Midbrain (tissue), 1 donor: ENCODE results near the gene COPS8.

Source experiments
- DNase-seq: peaks from one replicate; lab custom pipeline; 2025; lab: John Stamatoyannopoulos, UW

Gene COPS8

GRCh38 chr2:237101118-237101979 is 15.7 kb downstream of the COPS8 start:
- no peak for DNase-seq

- DNase-seq = no peak
Observed at GRCh38 chr2:237102428-237102827, 16.7 kb downstream of the COPS8 start.

GRCh38 chr2:237109421-237109934 is 23.8 kb downstream of the COPS8 start:
- DNase-seq = no peak

DNA sequence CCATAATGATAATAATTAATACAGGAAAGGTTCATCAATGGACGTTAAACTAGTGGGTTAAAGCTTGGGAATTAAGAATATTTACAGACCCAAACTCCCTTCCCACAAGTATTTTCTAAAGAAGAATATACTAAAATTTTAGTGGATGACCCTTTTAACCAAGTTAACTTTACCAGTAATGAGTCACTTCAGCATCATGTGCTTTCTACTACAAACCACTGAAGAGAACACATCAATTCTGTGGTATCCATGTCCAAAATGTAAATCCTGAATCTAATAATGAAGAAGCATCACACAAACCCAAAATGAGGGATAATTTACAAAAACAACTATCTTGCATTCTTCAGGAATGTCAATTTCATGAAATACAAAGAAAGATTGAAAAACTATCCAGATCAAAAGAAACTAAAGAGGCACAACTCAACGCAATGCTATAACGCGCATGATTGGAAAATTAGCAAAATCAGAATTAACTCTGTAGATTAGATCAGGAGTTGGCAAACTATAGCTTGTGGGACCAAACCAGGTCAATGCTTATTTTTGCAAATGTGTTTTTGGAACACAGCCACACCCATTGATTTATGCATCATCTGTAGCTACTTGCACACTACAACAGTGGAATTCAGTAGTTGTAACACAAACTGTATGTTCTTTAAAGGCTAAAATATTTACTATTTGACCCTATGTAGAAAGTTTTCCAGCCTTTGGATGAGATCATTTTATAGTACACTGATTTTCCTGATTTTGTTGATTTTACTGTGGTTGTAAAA is 27.5 kb downstream of the COPS8 start:
- no peak for DNase-seq

- DNase-seq = no peak
Observed at GRCh38 chr2:237115870-237116269, 30.2 kb downstream of the COPS8 start.

GRCh38 chr2:237116431-237116830 is 30.7 kb downstream of the COPS8 start:
- DNase-seq = no peak

DNA sequence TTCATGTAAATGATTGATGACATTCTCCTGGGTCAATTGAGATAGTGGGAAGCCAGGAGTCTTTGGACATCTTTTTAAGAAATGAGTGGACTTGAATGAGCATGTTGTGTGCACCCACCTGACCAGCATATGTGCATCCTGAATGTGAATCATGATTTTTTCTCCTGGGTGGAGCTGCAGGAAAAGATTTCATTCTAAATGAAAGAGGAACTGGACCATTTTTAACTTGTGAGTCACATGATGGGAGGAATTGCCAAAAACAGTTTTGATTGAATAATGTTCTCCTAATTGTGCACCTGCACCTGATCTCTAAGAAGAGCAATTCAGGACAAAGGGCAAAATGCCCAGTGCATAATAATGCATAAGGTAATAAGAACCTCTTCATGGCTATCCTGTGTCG is 32.3 kb downstream of the COPS8 start:
- no peak for DNase-seq

- no peak for DNase-seq
Observed at GRCh38 chr2:237118561-237119155, 33.0 kb downstream of the COPS8 start.

DNA sequence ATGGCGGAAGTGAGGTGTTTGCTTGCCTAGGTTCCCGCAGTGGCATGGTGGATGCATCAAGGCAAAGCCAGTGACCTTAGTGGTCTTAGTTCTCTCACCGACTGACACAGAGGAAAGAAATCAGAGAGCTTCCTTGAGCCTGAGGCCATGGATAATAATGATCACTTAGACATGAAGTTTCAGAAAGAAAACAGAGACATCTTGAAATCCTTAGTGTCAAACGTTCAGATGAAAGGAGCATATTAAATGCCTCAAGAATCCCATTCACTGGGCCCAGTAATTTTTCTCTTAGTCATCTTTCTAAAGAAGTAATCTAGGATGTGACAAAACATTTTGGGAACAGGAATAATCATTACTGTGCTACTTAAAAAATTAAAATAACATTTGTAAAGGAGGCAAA is 35.2 kb downstream of the COPS8 start:
- DNase-seq = no peak

- no peak for DNase-seq
Observed at GRCh38 chr2:237121321-237121720, 35.6 kb downstream of the COPS8 start.

- no peak for DNase-seq
Observed at GRCh38 chr2:237122214-237122666, 36.6 kb downstream of the COPS8 start.

DNA sequence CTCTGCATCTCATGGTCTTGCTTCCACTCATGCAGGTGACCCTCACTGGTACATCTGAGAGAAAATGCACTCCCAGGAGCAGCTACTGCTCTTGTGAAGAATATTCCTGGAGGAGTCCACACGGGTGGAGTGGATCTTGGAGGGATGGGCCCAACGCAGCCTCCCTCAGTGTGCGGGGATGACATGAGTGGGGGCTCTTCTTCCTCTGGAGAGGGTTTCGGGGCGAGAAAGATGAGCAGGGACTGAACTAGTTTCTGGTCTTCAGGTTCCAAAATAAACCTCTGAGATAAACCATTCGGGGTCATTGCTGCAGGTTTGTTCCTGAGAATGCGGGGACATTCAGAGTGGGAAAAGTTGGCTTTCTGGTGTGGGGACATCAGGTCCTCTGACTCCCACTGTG is 39.1 kb downstream of the COPS8 start:
- DNase-seq = no peak

GRCh38 chr2:237125967-237126366 is 40.3 kb downstream of the COPS8 start:
- no peak for DNase-seq

- DNase-seq = no peak
Observed at GRCh38 chr2:237126519-237127174, 41.0 kb downstream of the COPS8 start.

DNA sequence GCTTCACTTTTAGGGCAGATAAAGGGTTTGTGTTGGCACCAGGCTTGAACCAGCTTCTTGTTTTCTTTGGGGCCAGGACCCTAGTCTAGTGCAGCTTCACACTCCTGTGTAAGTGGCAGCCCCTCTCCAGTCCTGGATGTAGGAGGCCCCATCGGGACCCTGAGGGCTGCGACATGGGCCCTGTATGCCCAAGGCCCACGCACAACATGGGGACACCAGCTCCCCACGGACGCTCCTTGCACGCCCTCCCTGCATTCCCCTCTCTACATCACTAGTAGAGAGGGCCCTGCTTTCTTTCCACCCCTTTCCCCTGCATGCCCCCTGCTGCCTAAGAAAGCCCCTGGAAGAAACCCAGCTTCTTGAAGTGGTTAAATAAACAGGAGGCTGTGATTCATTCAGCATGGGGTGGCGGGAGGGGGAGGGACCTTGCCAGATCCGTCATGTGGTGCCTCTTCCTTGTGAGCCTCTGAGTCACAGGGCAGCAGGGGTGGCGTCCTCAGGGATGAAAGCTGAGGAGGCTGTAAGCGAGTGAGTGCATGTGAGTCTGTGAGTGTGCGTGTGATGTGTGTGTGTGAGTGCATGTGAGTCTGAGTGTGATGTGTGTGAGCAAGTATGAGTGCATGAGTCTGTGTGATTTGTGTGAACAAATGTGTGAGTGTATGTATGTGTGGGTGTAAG is 42.5 kb downstream of the COPS8 start:
- peak; percentile 1 for DNase-seq

DNA sequence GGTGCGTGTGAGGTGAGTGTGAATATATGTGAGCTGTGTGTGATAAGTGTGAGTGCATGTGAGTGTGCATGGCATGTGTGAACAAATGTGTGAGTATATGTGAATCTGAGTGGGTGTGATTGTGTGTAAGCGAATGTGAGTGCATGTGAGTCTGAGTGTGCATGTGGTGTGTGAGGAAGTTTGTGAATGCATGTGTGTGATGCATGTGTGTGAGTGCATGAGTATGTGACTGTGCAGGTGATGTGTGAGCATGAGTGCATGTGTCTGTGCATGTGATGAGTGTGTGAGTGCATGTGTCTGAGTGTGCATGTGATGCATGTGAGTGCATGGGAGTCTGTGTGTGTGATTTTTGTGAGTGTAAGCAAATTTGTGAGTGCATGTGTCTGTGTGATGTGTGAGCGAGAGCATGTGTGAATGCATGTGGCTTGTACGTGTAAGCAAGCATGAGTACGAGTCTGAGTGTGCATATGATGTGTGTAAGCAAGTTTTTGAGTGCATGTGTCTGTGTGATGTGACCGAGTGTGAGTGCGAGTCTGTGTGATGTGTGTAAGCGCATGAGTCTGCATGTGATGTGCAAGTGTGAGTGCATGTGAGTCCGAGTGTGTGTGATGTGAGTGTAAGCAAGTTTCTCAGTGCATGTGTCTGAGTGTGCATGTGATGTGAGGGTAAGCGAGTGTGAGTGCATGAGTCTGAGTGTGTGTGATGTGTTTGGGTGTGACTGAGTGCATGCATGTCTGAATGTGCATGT is 43.3 kb downstream of the COPS8 start:
- no peak for DNase-seq

DNA sequence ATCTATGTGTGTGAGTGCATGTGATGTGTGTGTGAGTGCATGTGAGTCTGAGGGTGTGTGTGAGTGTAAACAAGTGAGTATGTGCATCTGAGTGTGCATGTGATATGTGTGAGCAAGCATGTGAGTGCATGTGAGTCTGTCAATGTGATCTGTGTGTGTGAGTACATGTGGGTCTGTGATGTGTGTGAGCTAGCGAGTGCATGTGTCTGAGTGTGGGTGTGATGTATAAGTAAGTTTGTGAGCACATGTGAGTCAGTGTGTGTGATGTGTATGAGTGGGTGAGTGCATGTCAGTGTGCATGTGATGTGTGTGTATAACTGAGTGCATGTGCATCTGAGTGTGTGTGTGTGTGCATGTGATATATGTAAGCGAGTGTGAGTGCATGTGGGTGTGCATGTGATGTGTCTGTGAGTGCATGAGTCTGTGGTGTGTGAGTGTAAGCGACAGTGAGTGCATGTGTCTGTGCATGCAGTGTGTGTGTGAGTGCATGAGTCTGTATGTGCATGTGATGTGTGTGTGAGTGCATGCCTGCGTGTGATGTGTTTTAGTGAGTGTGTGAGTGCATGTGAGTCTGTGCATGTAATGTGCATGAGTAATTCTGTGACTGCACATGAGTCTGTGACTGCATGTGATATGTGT is 44.1 kb downstream of the COPS8 start:
- DNase-seq = no peak

DNA sequence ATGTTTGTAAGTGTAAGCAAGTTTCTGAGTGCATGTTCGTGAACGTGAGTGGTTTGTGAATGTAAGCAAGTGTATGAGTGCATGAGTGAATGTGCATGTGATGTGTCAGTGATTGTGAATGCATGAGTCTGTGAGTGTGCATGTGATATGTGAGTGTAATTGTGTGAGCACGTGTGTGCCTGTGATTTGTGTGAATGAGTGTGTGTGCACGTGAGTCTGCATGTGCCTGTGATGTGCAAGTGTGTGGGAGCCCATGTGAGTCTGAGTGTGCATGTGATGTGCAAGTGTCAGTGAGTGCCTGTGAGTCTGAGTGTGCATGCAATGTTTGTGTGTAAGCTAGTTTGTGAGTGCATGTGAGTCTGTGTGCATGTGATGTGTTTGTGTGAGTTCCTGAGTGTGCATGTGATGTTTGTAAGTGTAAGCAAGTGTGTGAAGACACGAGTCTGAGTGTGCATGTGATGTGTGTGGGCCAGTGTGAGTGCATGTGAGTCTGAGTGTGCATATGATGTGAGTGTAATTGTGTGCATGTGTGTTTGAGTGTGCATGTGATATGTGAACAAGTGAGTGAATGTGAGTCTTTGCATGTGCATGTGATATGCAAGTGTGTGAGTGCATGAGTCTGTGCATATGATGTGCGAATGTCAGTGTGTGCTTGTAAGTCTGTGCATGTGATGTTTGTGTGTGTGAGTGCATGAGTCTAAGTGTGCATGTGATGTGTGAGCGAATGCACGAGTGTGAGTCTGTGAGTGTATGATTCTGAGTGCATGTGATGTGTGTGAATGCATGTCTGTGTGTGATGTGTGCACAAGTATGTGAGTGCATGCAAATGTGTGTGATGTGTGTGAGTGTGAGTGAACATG is 45.1 kb downstream of the COPS8 start:
- DNase-seq = no peak
